Activated CD4-positive, alpha-beta T cell treated with anti-CD3 and anti-CD28 coated beads, Interleukin-2, amount 50 U/mL, for 48 hours (primary cell): ENCODE measurements around the gene BMPR1B.
"Not testable (repeated sequence)": the region's sequence is repeated elsewhere in the genome, so short reads cannot be mapped to it uniquely, and the experiment has no call there.

Experiments used
- DNase-seq, 2 experiments: peaks; one replicate each; pipeline ENCODE4 v3.0.0-alpha.2; 2020

Gene BMPR1B

GRCh38 chr4:94763500-94763899 lies 5.7 kb downstream of the BMPR1B start:
- DNase-seq, result no peak

- no peak for DNase-seq
Measured at GRCh38 chr4:94764069-94764468, 6.3 kb downstream of the BMPR1B start.

GRCh38 chr4:94765174-94765573 lies 7.4 kb downstream of the BMPR1B start:
- no peak for DNase-seq

- no peak for DNase-seq
Measured at GRCh38 chr4:94765648-94766047, 7.9 kb downstream of the BMPR1B start.

GRCh38 chr4:94766856-94767255 lies 9.1 kb downstream of the BMPR1B start:
- DNase-seq, result no peak

- DNase-seq, result no peak
Measured at GRCh38 chr4:94767446-94767845, 9.7 kb downstream of the BMPR1B start.

- no peak for DNase-seq
Measured at GRCh38 chr4:94782707-94783106, 25.0 kb downstream of the BMPR1B start.

GRCh38 chr4:94791701-94792100 lies 33.9 kb downstream of the BMPR1B start:
- no peak for DNase-seq

GRCh38 chr4:94798808-94799207 lies 41.1 kb downstream of the BMPR1B start:
- no peak for DNase-seq

- no peak for DNase-seq
Measured at GRCh38 chr4:94801016-94801415, 43.3 kb downstream of the BMPR1B start.

- DNase-seq, result no peak
Measured at GRCh38 chr4:94802091-94802490, 44.3 kb downstream of the BMPR1B start.

GRCh38 chr4:94803181-94803580 lies 45.4 kb downstream of the BMPR1B start:
- no peak for DNase-seq

GRCh38 chr4:94804650-94805049 lies 46.9 kb downstream of the BMPR1B start:
- DNase-seq, result no peak

GRCh38 chr4:94806376-94806775 lies 48.6 kb downstream of the BMPR1B start:
- DNase-seq, result no peak

GRCh38 chr4:94811643-94812042 lies 53.9 kb downstream of the BMPR1B start:
- no peak for DNase-seq

- DNase-seq, result no peak
Measured at GRCh38 chr4:94813221-94813620, 55.5 kb downstream of the BMPR1B start.

GRCh38 chr4:94814237-94814636 lies 56.5 kb downstream of the BMPR1B start:
- DNase-seq, result no peak

- no peak for DNase-seq
Measured at GRCh38 chr4:94819371-94820168, 61.8 kb downstream of the BMPR1B start.

GRCh38 chr4:94826206-94826605 lies 68.5 kb downstream of the BMPR1B start:
- DNase-seq, result no peak

GRCh38 chr4:94827481-94828110 lies 69.8 kb downstream of the BMPR1B start:
- no peak for DNase-seq

- DNase-seq, result no peak
Measured at GRCh38 chr4:94828882-94829281, 71.1 kb downstream of the BMPR1B start.

- DNase-seq, result no peak
Measured at GRCh38 chr4:94831607-94832006, 73.9 kb downstream of the BMPR1B start.

GRCh38 chr4:94832329-94832728 lies 74.6 kb downstream of the BMPR1B start:
- not testable (repeated sequence) for DNase-seq

- DNase-seq, result no peak
Measured at GRCh38 chr4:94833394-94833793, 75.6 kb downstream of the BMPR1B start.

GRCh38 chr4:94834501-94834900 lies 76.7 kb downstream of the BMPR1B start:
- no peak for DNase-seq
